Tibial nerve (tissue), 4 donors: ENCODE measurements around the gene IQSEC3. TPM values are rescaled to one million over a fixed set of nuclear protein-coding genes. Genes with fewer than 3 reads are reported as not detected.

ENCODE experiments used
- DNase-seq, 2 donors: peaks; one replicate each; pipeline ENCODE4 v3.0.0-alpha.2; 2019; ENCODE audit warnings: low spot score in 2 of 2
- H3K27ac ChIP-seq, 4 donors: fragments of 200-600 bp; sonication (generic) in 3 of 4; one replicate each; pipeline ENCODE4 v1.5.1; 2017 to 2019; ENCODE audit warnings: mild to moderate bottlenecking in 1 of 4
- H3K27me3 ChIP-seq, 2 donors: fragments of 200-600 bp; sonication (generic) in 1 of 2; one replicate each; pipeline versions ENCODE4 v1.5.1 to v1.6.0; 2017 to 2019
- H3K36me3 ChIP-seq, 3 donors: fragments of 200-600 bp; sonication (generic); one replicate each; pipeline ENCODE4 v1.5.1; 2018 to 2019
- H3K4me1 ChIP-seq, 4 donors: fragments of 200-600 bp; sonication (generic) in 3 of 4; one replicate each; pipeline ENCODE4 v1.5.1; 2017 to 2019
- H3K4me3 ChIP-seq, 4 donors: fragments of 200-600 bp; sonication (generic) in 3 of 4; one replicate each; pipeline ENCODE4 v1.5.1; 2017 to 2019; ENCODE audit warnings: mild to moderate bottlenecking in 1 of 4, moderate library complexity in 1 of 4
- H3K9me3 ChIP-seq, 4 donors: fragments of 200-600 bp; sonication (generic) in 3 of 4; one replicate each; pipeline ENCODE4 v1.5.1; 2017 to 2019
- CTCF ChIP-seq, 5 experiments: fragments of 200-600 bp in 3 of 5; fragments of 450-650 bp in 2 of 5; sonication (generic) in 3 of 5; IDR thresholded peaks; one replicate each; pipeline ENCODE4 v1.5.1; 2016 to 2019; ENCODE audit warnings: antibody characterized with exemption in 5 of 5, mild to moderate bottlenecking in 3 of 5, moderate library complexity in 2 of 5
- EP300 ChIP-seq, 2 donors: sonication (generic); formaldehyde crosslinking; IDR thresholded peaks; one replicate each; pipeline ENCODE4 v1.6.1; 2017; ENCODE audit warnings: antibody characterized with exemption in 2 of 2, mild to moderate bottlenecking in 1 of 2
- POLR2A ChIP-seq, 2 donors: fragments of 450-650 bp; IDR thresholded peaks; one replicate each; pipeline ENCODE4 v1.6.1; 2017; ENCODE audit warnings: antibody characterized with exemption in 2 of 2, mild to moderate bottlenecking in 2 of 2, moderate library complexity in 2 of 2
- WGBS, 2 donors: methylation state at CpG; one replicate each; pipeline ENCODE4 v1.1.5; 2018; 5-methylcytosine and 5-hydroxymethylcytosine counted together
- total RNA-seq, 4 donors: library from RNA; depleted of rRNA; stranded (reverse); fragments of >200 nt; gene quantifications; one replicate each; pipeline ENCODE4 v1.1.0, GENCODE V29; 2016

IQSEC3 gene
- total RNA-seq, 4 donors from 2014 or later, result 0.84 to 6.5 (median 1.6) TPM

GRCh38 chr12:115960-116915 is 49.7 kb downstream of the IQSEC3 start:
- no peaks in the 10 kb centered on the region for H3K9me3 ChIP-seq
- no peaks in the 10 kb centered on the region for H3K36me3 ChIP-seq
- no peak overlapping the region for H3K4me3 ChIP-seq
- no peak overlapping the region for H3K27ac ChIP-seq
- no peaks in the 10 kb centered on the region for H3K4me1 ChIP-seq
- no peaks in the 10 kb centered on the region for H3K27me3 ChIP-seq
- TF ChIP-seq POLR2A (IDR thresholded peaks at IDR 0.05), result no peak
- no peak for TF ChIP-seq EP300 (IDR thresholded peaks at IDR 0.05)
- TF ChIP-seq CTCF (IDR thresholded peaks at IDR 0.05), result no peak
- WGBS, 2 donors, result 78 to 79% methylated on average over 18 to 19 of the region's 19 CpGs
- no peak for DNase-seq

GRCh38 chr12:117311-117710 is 50.7 kb downstream of the IQSEC3 start:
- Histone ChIP-seq H3K27me3 (no peaks in the 10 kb centered on the region), H3K36me3 (no peaks in the 10 kb centered on the region), H3K4me1 (no peaks in the 10 kb centered on the region), H3K9me3 (no peaks in the 10 kb centered on the region), H3K4me3 (no peak overlapping the region), H3K27ac (no peak overlapping the region)
- no peak for DNase-seq
- no peak for TF ChIP-seq POLR2A (IDR thresholded peaks at IDR 0.05)
- TF ChIP-seq EP300 (IDR thresholded peaks at IDR 0.05), result no peak
- no peak for TF ChIP-seq CTCF (IDR thresholded peaks at IDR 0.05)
- 86 to 87% methylated on average over 6 to 7 of the region's 7 CpGs for WGBS, 2 donors

GRCh38 chr12:117816-118345 is 51.3 kb downstream of the IQSEC3 start:
- no peaks in the 10 kb centered on the region for H3K27me3 ChIP-seq
- H3K9me3 ChIP-seq, result no peaks in the 10 kb centered on the region
- no peak overlapping the region for H3K4me3 ChIP-seq
- TF ChIP-seq POLR2A (IDR thresholded peaks at IDR 0.05), result no peak
- TF ChIP-seq CTCF (IDR thresholded peaks at IDR 0.05), result no peak
- no peak for TF ChIP-seq EP300 (IDR thresholded peaks at IDR 0.05)
- no peak overlapping the region for H3K27ac ChIP-seq
- 82 to 89% methylated on average over 8 of the region's 8 CpGs for WGBS, 2 donors
- no peak for DNase-seq
- no peaks in the 10 kb centered on the region for H3K4me1 ChIP-seq
- H3K36me3 ChIP-seq, result no peaks in the 10 kb centered on the region

- H3K27ac ChIP-seq, result no peak overlapping the region
- H3K4me1 ChIP-seq, result no peaks in the 10 kb centered on the region
- H3K9me3 ChIP-seq, result no peaks in the 10 kb centered on the region
- 54 to 75% methylated on average over 4 of the region's 4 CpGs for WGBS, 2 donors
- DNase-seq, result no peak
- no peak for TF ChIP-seq POLR2A (IDR thresholded peaks at IDR 0.05)
- H3K36me3 ChIP-seq, result no peaks in the 10 kb centered on the region
- H3K4me3 ChIP-seq, result no peak overlapping the region
- no peaks in the 10 kb centered on the region for H3K27me3 ChIP-seq
Measured at GRCh38 chr12:118591-118990, 52.0 kb downstream of the IQSEC3 start.

- no peaks in the 10 kb centered on the region for H3K4me1 ChIP-seq
- no peak overlapping the region for H3K4me3 ChIP-seq
- DNase-seq, result no peak
- no peaks in the 10 kb centered on the region for H3K9me3 ChIP-seq
- no peak overlapping the region for H3K27ac ChIP-seq
- no peaks in the 10 kb centered on the region for H3K36me3 ChIP-seq
- 63% methylated on average over 6 of the region's 6 CpGs for WGBS, 2 donors
- peaks cover 0 to 4% of the 10 kb centered on the region in 2 donors for H3K27me3 ChIP-seq
- TF ChIP-seq EP300 (IDR thresholded peaks at IDR 0.05) (no peak), POLR2A (IDR thresholded peaks at IDR 0.05) (no peak), CTCF (IDR thresholded peaks at IDR 0.05) (no peak)
Measured at GRCh38 chr12:120951-121350, 54.4 kb downstream of the IQSEC3 start.
